Central memory CD8-positive, alpha-beta T cell (primary cell): ENCODE results near the gene DGCR8.
A peak's percentile ranks its signal among the peaks of the same experiment; 100 is the strongest.

Experiments used
- ATAC-seq: fragments of 150-1000 bp; cut with Tn5 transposase; replicated peaks from 2 replicates; pipeline ENCODE4 v1.10.0; 2022; ENCODE audit warnings: mild to moderate bottlenecking, moderate FRiP score, moderate number of reproducible peaks; ENCODE audit not compliant: poor library complexity, severe bottlenecking; ENCODE audit errors: extremely low read depth
- DNase-seq, 2 donors: peaks; one replicate each; pipeline ENCODE4 v3.0.0; 2021; ENCODE audit warnings: low spot score in 2 of 2
- H3K27ac Mint-ChIP-seq: one replicate; pipeline ENCODE4 v1.8.0; 2022; ENCODE audit warnings: low read depth, mild to moderate bottlenecking, moderate library complexity, mixed read lengths
- H3K27me3 Mint-ChIP-seq: one replicate; pipeline ENCODE4 v1.8.0; 2022; ENCODE audit warnings: mixed read lengths
- H3K36me3 Mint-ChIP-seq: one replicate; pipeline ENCODE4 v1.8.0; 2022; ENCODE audit warnings: mild to moderate bottlenecking, moderate library complexity, mixed read lengths; ENCODE audit not compliant: insufficient read depth
- H3K4me1 Mint-ChIP-seq: one replicate; pipeline ENCODE4 v1.8.0; 2022; ENCODE audit warnings: mixed read lengths
- H3K4me3 Mint-ChIP-seq: one replicate; pipeline ENCODE4 v1.8.0; 2022; ENCODE audit warnings: mild to moderate bottlenecking, moderate library complexity, mixed read lengths
- H3K9me3 Mint-ChIP-seq: one replicate; pipeline ENCODE4 v1.8.0; 2022; ENCODE audit warnings: mixed read lengths

Gene DGCR8

GRCh38 chr22:20106849-20107237 is 26.8 kb downstream of the DGCR8 start:
- H3K27me3 Mint-ChIP-seq: no peaks in the 10 kb centered on the region
- H3K4me3 Mint-ChIP-seq: no peak overlapping the region
- DNase-seq (no peak), ATAC-seq (no peak)
- H3K27ac Mint-ChIP-seq: no peak overlapping the region
- H3K4me1 Mint-ChIP-seq: peaks cover 8% of the 10 kb centered on the region
- no peaks in the 10 kb centered on the region for H3K9me3 Mint-ChIP-seq
- H3K36me3 Mint-ChIP-seq: peaks cover 27% of the 10 kb centered on the region

GRCh38 chr22:20107471-20107901 is 27.4 kb downstream of the DGCR8 start:
- H3K9me3 Mint-ChIP-seq: no peaks in the 10 kb centered on the region
- peak overlapping the region; percentile 60 for H3K27ac Mint-ChIP-seq
- no peaks in the 10 kb centered on the region for H3K27me3 Mint-ChIP-seq
- H3K4me1 Mint-ChIP-seq: peaks cover 6% of the 10 kb centered on the region
- no peak overlapping the region for H3K4me3 Mint-ChIP-seq
- peaks cover 27% of the 10 kb centered on the region for H3K36me3 Mint-ChIP-seq
- DNase-seq: no peak
- ATAC-seq: no peak

GRCh38 chr22:20107951-20108756 is 28.1 kb downstream of the DGCR8 start:
- Mint-ChIP-seq H3K36me3 (peaks cover 25% of the 10 kb centered on the region), H3K27me3 (no peaks in the 10 kb centered on the region), H3K4me3 (no peak overlapping the region), H3K9me3 (no peaks in the 10 kb centered on the region), H3K27ac (peak overlapping the region; percentile 60), H3K4me1 (peaks cover 5% of the 10 kb centered on the region)
- DNase-seq (no peak), ATAC-seq (no peak)

GRCh38 chr22:20108757-20109230 is 28.8 kb downstream of the DGCR8 start:
- no peak for ATAC-seq
- Mint-ChIP-seq H3K4me3 (no peak overlapping the region), H3K36me3 (peaks cover 24% of the 10 kb centered on the region), H3K9me3 (no peaks in the 10 kb centered on the region), H3K27me3 (no peaks in the 10 kb centered on the region), H3K4me1 (peaks cover 5% of the 10 kb centered on the region), H3K27ac (no peak overlapping the region)
- no peak for DNase-seq

- Mint-ChIP-seq H3K4me1 (peaks cover 12% of the 10 kb centered on the region), H3K9me3 (no peaks in the 10 kb centered on the region), H3K27ac (no peak overlapping the region), H3K27me3 (no peaks in the 10 kb centered on the region), H3K36me3 (peaks cover 28% of the 10 kb centered on the region), H3K4me3 (no peak overlapping the region)
- no peak for DNase-seq
- ATAC-seq: no peak
Measured at GRCh38 chr22:20109411-20110358, 29.6 kb downstream of the DGCR8 start.

DNA sequence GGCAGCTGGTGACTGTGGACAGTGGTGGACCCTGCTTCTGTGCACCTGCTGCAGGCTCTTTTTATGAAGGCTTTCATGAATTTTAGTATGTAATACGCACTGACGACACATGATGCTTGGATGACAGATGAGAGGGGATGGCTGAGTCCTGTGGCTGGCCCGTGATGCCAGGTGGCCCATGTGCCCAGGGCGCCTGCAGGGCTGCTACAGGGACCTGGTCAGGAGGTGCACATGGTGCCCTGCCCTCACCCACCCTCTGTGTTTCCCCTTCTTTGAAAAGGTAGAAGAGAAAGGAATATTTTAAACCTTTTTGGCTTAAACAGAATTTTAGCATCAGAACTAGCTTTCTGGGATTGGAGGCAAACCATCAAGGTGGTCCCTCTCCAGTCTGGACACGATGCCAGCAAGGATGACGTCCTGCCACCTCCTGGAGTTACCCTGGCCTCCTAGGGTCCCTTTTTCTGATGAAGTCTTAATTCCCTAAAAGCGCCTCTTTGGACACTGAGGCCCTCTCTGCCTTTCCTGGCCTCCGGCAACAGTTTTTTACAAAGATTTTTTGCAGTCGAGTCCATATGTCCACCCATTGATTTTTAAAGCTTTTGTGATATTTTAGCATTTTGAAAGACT is 30.4 kb downstream of the DGCR8 start:
- H3K27ac Mint-ChIP-seq: no peak overlapping the region
- no peak overlapping the region for H3K4me3 Mint-ChIP-seq
- H3K4me1 Mint-ChIP-seq: peaks cover 17% of the 10 kb centered on the region
- no peaks in the 10 kb centered on the region for H3K27me3 Mint-ChIP-seq
- H3K9me3 Mint-ChIP-seq: no peaks in the 10 kb centered on the region
- DNase-seq (no peak), ATAC-seq (no peak)
- peaks cover 28% of the 10 kb centered on the region for H3K36me3 Mint-ChIP-seq

- H3K4me1 Mint-ChIP-seq: peaks cover 19% of the 10 kb centered on the region
- H3K27ac Mint-ChIP-seq: no peak overlapping the region
- peaks cover 28% of the 10 kb centered on the region for H3K36me3 Mint-ChIP-seq
- H3K9me3 Mint-ChIP-seq: no peaks in the 10 kb centered on the region
- peak; percentile 41 for ATAC-seq
- DNase-seq: no peak
- no peaks in the 10 kb centered on the region for H3K27me3 Mint-ChIP-seq
- H3K4me3 Mint-ChIP-seq: no peak overlapping the region
Measured at GRCh38 chr22:20111045-20111688, 31.1 kb downstream of the DGCR8 start.

GRCh38 chr22:20111689-20112622 is 31.9 kb downstream of the DGCR8 start:
- peak overlapping the region; percentile 23 for H3K4me3 Mint-ChIP-seq
- no peaks in the 10 kb centered on the region for H3K9me3 Mint-ChIP-seq
- H3K27me3 Mint-ChIP-seq: no peaks in the 10 kb centered on the region
- no peak for ATAC-seq
- peaks cover 28% of the 10 kb centered on the region for H3K36me3 Mint-ChIP-seq
- H3K27ac Mint-ChIP-seq: peak overlapping the region; percentile 72
- no peak for DNase-seq
- H3K4me1 Mint-ChIP-seq: peaks cover 26% of the 10 kb centered on the region

GRCh38 chr22:20112623-20113511 is 32.8 kb downstream of the DGCR8 start:
- ATAC-seq: no peak
- H3K9me3 Mint-ChIP-seq: no peaks in the 10 kb centered on the region
- H3K4me1 Mint-ChIP-seq: peaks cover 31% of the 10 kb centered on the region
- H3K27ac Mint-ChIP-seq: peak overlapping the region; percentile 72
- no peaks in the 10 kb centered on the region for H3K27me3 Mint-ChIP-seq
- peaks cover 30% of the 10 kb centered on the region for H3K36me3 Mint-ChIP-seq
- no peak overlapping the region for H3K4me3 Mint-ChIP-seq
- no peak for DNase-seq

GRCh38 chr22:20113551-20114310 is 33.7 kb downstream of the DGCR8 start:
- Mint-ChIP-seq H3K27ac (peak overlapping the region; percentile 46), H3K9me3 (no peaks in the 10 kb centered on the region), H3K36me3 (peaks cover 29% of the 10 kb centered on the region), H3K27me3 (no peaks in the 10 kb centered on the region), H3K4me1 (peaks cover 38% of the 10 kb centered on the region), H3K4me3 (no peak overlapping the region)
- no peak for ATAC-seq
- no peak for DNase-seq
